GM12892 (cell line): ENCODE measurements around the gene VPS13D.

Experiments
- POLR2A ChIP-seq: IDR thresholded peaks from 2 replicates; pipeline ENCODE4 v1.6.1; 2011; ENCODE audit warnings: low read depth, low read length, control low read depth
- POLR2AphosphoS5 ChIP-seq: IDR thresholded peaks from 2 replicates; pipeline ENCODE4 v1.6.1; 2011; ENCODE audit warnings: low read depth, low read length, control low read depth
- TAF1 ChIP-seq: IDR thresholded peaks from 2 replicates; pipeline ENCODE4 v1.6.1; 2011; ENCODE audit warnings: low read depth, mild to moderate bottlenecking, control low read depth, low read length, borderline replicate concordance

DNA sequence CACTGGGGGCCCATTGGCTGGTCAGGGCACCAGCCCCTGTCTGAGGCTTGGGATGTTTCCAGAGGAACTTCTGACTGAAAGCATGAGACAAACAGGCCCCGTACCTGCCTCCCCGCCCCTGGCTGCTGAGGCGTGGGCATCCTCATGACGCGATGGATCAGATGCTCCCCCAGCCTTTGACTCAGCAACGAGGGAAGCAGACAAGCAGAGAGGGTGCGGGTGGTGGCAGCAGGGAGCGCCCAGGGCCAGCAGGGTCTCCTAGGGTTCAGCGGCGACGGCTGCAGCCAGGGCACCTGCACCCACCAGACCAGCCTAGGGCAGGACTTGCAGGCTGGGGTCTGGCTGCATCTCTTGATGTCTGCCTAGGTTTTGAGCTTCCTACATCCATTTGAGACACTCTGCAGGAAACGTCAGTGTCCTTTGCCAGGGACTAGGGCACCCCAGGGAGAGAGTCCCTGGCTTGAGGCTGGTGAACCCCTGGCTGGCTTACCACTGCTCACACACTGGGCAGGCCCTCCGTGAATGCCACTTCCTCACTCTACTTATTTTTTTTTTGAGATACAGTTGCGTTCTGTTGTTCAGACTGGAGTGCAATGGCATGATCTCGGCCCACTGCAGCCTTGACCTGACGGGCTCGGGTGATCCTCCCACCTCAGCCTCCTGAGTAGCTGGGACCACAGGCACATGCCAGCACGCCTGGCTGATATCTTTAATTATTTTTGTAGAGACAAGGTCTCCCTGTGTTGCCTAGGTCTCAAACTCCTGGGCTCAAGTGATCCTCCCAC lies 324.9 kb downstream of the VPS13D start:
- TF ChIP-seq POLR2A, result no peak
- TF ChIP-seq POLR2AphosphoS5, result no peak
- no peak for TF ChIP-seq TAF1
